ENCODE measurements around the gene BMP8B.
"Not testable (repeated sequence)": the region's sequence is repeated elsewhere in the genome, so short reads cannot be mapped to it uniquely, and the experiment has no call there.

BMP8B gene

DNA sequence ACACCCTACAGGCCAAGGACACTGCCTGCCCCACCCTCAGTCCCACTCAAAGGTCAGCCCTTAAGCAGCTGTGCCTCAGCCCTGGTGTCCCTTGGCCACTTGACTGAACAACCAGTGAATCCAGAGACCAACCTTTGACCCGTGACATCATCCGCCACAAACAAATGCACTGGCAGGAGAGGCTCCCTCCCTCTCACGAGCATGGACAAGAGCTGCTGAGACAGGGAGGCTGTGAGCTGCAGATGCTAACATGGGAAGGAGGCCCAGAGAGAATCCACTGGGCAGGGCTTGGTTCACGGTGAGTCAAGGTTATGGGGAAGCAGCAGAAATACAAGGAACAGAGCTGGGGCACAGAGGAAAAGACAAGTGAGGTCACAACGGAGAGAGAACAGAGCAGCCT lies 22.2 kb downstream of the BMP8B start:
- not testable (repeated sequence) for H3K4me3 ChIP-seq (ENCODE audit: low read depth, low read length)

- H3K4me3 ChIP-seq (ENCODE audit: low read depth, low read length): not testable (repeated sequence)
Observed at GRCh38 chr1:39764512-39764911, 24.2 kb downstream of the BMP8B start.

DNA sequence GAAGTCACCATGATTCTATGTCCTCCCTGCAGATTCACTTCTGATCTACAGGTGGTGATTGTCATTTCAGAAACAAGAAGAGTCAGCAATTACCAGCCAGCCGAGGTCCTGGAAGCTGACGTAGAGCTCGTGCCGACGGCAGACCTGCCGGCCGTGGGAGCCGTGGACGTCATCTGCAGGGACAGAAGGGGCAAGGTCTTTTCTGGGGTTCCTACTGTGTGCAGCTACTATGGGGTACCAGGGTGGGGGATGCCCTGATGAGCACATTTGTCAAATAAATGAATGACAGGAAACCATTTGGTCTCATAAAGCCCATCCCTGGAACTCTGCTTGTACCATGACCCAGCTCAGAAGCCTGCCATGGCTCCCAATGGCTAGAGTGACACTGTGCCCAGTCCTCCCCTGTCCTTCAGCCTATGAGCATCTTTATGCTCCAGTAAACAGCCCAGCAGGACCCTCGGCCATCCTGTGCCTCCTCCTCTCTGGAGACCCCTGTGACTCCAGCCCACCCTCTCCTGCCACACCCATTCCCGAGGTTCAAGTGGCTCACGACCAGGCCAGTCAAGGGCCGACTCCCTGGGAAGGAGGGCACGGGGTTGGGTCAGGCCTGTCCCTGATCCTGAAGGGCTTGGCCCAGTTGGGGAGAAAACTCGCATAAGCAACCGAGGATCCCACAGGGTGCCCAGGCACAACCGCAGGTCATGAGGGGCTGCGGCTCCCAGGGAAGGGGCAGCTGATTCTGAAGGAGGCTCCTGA lies 24.9 kb downstream of the BMP8B start:
- H3K4me3 ChIP-seq (ENCODE audit: low read depth, low read length): not testable (repeated sequence)

DNA sequence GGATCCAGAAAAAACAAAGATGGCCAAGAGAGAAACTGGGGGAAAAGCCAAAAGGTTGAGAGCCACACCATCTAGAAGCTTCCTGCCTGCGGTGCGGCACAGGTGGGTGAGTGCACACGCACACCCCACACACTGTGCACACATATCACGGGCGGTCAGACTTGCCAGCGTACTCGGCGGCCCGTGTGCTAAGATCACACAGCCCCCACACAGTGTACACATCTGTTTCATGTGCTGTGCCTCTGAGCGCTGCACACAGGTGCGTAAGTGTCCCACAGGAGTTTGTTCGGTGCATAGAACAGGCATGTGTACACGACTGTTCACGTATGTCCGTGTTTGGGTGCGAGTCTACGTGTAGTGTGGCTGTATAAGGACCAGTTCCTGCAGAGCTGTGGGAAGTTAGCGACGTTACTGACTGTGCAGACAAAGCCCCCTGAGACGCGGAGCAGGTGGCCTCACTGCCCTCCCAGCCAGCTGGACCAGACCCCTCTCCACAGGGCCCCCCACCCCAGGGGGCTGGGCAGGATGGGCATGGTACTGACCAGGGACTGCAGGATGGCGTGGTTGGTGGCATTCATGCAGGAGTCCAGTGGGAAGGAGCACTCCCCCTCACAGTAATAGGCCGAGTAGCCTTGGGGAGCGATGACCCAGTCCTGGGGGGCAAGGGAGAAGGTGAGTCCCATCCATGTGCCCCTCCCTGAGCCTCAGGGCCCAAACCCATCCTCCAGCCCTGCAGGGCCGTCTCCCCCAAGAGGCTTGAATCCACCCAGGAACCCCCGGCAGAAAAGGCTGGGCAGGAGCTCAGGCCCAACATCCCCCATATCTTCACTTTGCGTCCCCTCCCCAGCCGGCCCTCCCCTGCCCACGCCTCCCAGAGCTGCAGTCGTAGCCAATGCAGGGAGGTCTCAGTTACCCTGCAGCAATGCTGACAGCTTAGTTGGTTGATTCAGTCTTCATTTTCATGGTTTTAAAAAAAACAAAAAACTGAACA lies 25.8 kb downstream of the BMP8B start:
- TF ChIP-seq CTCF (IDR thresholded peaks at IDR 0.05; ENCODE audit: low read depth, low read length): no peak
- H3K4me3 ChIP-seq (ENCODE audit: low read depth, low read length): no peak overlapping the region

- no peak overlapping the region for H3K4me3 ChIP-seq (ENCODE audit: low read depth, low read length)
- TF ChIP-seq CTCF (IDR thresholded peaks at IDR 0.05; ENCODE audit: low read depth, low read length): no peak
Observed at GRCh38 chr1:39761557-39762260, 27.0 kb downstream of the BMP8B start.

DNA sequence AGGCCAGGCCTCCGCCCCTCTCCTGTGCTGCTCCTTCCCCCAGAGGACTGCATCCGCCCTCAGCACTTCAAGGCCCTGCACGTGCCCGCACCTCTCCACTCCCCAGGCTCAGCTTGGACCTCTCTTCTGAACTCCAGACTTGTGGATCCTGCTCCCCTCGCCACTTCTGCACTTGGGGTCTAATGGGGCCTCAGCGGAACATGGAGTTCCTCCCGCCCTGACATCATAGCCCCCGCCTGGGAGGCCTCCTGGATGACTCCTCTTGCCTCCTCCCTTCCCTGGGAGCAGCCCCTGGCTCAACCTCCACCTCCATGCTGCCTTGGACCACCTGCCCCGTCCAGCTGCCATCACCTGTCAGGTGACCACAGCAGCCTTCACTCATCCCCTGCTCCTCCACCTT lies 27.6 kb downstream of the BMP8B start:
- no peak overlapping the region for H3K4me3 ChIP-seq (ENCODE audit: low read depth, low read length)
- no peak for TF ChIP-seq CTCF (IDR thresholded peaks at IDR 0.05; ENCODE audit: low read depth, low read length)

- no peak overlapping the region for H3K4me3 ChIP-seq (ENCODE audit: low read depth, low read length)
- TF ChIP-seq CTCF (IDR thresholded peaks at IDR 0.05; ENCODE audit: low read depth, low read length): no peak
Observed at GRCh38 chr1:39760074-39761008, 28.3 kb downstream of the BMP8B start.

GRCh38 chr1:39759436-39759726 lies 29.3 kb downstream of the BMP8B start:
- no peak overlapping the region for H3K4me3 ChIP-seq (ENCODE audit: low read depth, low read length)
- TF ChIP-seq CTCF (IDR thresholded peaks at IDR 0.05; ENCODE audit: low read depth, low read length): no peak

Measured in WI38 (cell line).